AG04450 (cell line): ENCODE data around the gene TTC34. TPM values are rescaled to one million over a fixed set of nuclear protein-coding genes. Genes with fewer than 3 reads are reported as not detected.
"Not testable (repeated sequence)": the region's sequence is repeated elsewhere in the genome, so short reads cannot be mapped to it uniquely, and the experiment has no call there.

Experiments used
- CTCF ChIA-PET: fragments of 300-600, 350-600 bp; formaldehyde crosslinking; extraction: SDS; loops from one replicate; lab custom pipeline; 2022; ENCODE audit warnings: antibody characterized with exemption, inconsistent platforms; lab: Charles Lee
- POLR2A ChIA-PET: fragments of 350-600 bp; formaldehyde crosslinking; extraction: SDS; loops from one replicate; lab custom pipeline; 2021; ENCODE audit warnings: antibody characterized with exemption, inconsistent platforms; lab: Yijun Ruan, JAX
- DNase-seq: peaks from one replicate; pipeline ENCODE4 v3.0.0-alpha.2; 2011; ENCODE audit warnings: low read depth, low spot score
- H3K27ac ChIP-seq: one replicate; pipeline ENCODE4 v1.5.1; 2012; ENCODE audit warnings: low read depth, low read length, control low read depth
- H3K27me3 ChIP-seq: one replicate; pipeline ENCODE4 v1.6.0; 2012; ENCODE audit warnings: low read length; ENCODE audit not compliant: control insufficient read depth, insufficient read depth
- H3K4me3 ChIP-seq: 2 replicates; pipeline ENCODE4 v1.5.1; 2011; ENCODE audit warnings: mild to moderate bottlenecking, low read depth, low read length, control low read depth
- H3K9me3 ChIP-seq: 2 replicates; pipeline ENCODE4 v1.5.1; 2012; ENCODE audit warnings: low read length; ENCODE audit not compliant: control insufficient read depth, insufficient read depth
- polyA plus RNA-seq: library from polyadenylated mRNA; depleted of rRNA; stranded (reverse); fragments of >200 nt; gene quantifications from 2 replicates; pipeline ENCODE4 v1.2.3, GENCODE V29; 2011

TTC34 gene
- polyA plus RNA-seq, 1 experiment, result 0.06 TPM

DNA sequence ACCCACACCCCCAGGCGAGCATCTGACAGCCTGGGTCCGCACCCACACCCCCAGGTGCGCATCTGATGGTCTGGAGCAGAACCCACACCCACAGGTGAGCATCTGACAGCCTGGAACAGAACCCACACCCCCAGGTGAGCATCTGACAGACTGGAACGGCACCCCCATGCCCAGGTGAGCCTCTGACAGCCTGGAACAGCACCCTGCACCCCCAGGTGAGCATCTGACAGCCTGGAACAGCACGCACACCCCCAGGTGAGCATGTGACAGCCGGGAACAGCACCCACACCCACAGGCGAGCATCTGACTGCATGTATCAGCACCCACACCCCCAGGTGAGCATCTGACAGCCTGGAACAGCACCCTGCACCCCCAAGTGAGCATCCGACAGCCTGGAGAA, 115.8 kb downstream of the TTC34 start:
- H3K27ac ChIP-seq, H3K4me3 ChIP-seq, H3K27me3 ChIP-seq, DNase-seq, POLR2A ChIA-PET, CTCF ChIA-PET: not testable (repeated sequence)
- peaks cover 17% of the 10 kb centered on the region for H3K9me3 ChIP-seq

DNA sequence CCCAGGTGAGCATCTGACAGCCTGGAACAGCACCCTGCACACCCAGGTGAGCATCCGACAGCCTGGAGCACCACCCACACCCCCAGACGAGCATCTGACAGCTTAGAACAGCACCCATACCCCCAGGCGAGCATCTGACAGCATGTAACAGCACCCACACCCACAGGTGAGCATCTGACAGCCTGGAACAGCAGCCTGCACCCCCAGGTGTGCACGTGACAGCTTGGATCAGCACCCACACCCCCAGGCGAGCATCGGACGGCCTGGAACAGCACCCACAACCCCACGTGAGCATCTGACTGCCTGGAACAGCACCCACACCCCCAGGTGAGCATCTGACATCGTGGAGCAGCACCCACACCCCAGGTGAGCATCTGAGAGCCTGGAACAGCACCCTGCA, 116.6 kb downstream of the TTC34 start:
- DNase-seq, H3K27ac ChIP-seq, H3K27me3 ChIP-seq, CTCF ChIA-PET, H3K4me3 ChIP-seq, POLR2A ChIA-PET: not testable (repeated sequence)
- peaks cover 17% of the 10 kb centered on the region for H3K9me3 ChIP-seq

GRCh38 chr1:2684000-2684399, 117.5 kb downstream of the TTC34 start:
- POLR2A ChIA-PET, H3K27me3 ChIP-seq, H3K4me3 ChIP-seq, H3K27ac ChIP-seq, DNase-seq, CTCF ChIA-PET: not testable (repeated sequence)
- peaks cover 17% of the 10 kb centered on the region for H3K9me3 ChIP-seq

GRCh38 chr1:2683321-2683741, 118.2 kb downstream of the TTC34 start:
- H3K4me3 ChIP-seq, POLR2A ChIA-PET, H3K27ac ChIP-seq, DNase-seq, CTCF ChIA-PET, H3K27me3 ChIP-seq: not testable (repeated sequence)
- peaks cover 17% of the 10 kb centered on the region for H3K9me3 ChIP-seq

DNA sequence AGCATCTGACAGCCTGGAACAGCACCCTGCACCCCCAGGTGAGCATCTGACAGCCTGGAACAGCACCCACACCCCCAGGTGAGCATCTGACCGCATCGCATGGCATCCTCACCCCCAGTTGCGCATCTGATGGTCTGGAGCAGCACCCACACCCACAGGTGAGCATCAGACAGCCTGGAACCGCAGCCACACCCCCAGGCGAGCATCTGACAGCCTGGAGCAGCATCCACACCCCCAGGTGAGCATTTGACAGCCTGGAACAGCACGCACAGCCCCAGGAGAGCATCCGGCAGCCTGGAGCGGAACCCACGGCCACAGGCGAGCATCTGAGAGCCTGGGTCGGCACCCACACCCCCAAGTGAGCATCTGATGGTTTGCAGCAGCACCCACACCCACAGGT, 118.6 kb downstream of the TTC34 start:
- CTCF ChIA-PET, H3K27ac ChIP-seq, H3K27me3 ChIP-seq, POLR2A ChIA-PET, H3K4me3 ChIP-seq, DNase-seq: not testable (repeated sequence)
- peaks cover 12% of the 10 kb centered on the region for H3K9me3 ChIP-seq

DNA sequence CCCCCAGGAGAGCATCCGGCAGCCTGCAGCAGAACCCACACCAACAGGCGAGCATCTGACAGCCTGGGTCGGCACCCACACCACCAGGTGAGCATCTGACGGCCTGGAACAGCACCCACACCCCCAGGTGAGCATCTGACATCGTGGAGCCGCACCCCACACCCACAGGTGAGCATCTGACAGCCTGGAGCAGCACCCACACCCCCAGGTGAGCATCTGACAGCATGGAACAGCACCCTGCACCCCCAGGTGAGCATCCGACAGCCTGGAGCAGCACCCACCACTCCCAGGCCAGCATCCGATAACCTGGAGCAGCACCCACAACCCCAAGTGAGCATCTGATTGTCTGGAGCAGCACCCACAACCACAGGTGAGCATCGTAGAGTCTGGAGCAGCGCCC, 124.8 kb downstream of the TTC34 start:
- H3K27me3 ChIP-seq, H3K27ac ChIP-seq, H3K9me3 ChIP-seq, DNase-seq, POLR2A ChIA-PET, H3K4me3 ChIP-seq, CTCF ChIA-PET: not testable (repeated sequence)

DNA sequence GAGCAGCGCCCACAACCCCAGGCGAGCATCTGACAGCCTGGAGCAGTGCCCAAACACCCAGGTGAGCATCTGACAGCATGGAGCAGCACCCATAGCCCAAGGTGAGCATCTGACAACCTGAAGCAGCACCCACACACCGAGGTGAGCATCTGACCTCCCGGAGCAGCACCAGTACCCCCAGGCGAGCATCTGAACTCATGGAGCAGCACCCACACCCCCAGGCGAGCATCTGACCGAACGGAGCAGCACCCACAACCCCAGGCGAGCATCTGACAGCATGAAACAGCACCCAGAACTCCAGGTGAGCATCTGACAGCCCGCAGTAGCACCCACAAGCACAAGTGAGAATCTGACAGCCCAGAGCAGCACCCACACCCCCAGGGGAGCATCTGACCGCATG, 129.8 kb downstream of the TTC34 start:
- H3K27me3 ChIP-seq, DNase-seq, POLR2A ChIA-PET, H3K9me3 ChIP-seq, H3K27ac ChIP-seq, H3K4me3 ChIP-seq, CTCF ChIA-PET: not testable (repeated sequence)

- CTCF ChIA-PET, H3K27ac ChIP-seq, H3K4me3 ChIP-seq, H3K27me3 ChIP-seq, DNase-seq, POLR2A ChIA-PET: not testable (repeated sequence)
- peaks cover 20% of the 10 kb centered on the region for H3K9me3 ChIP-seq
Measured at GRCh38 chr1:2659806-2660205, 141.7 kb downstream of the TTC34 start.

DNA sequence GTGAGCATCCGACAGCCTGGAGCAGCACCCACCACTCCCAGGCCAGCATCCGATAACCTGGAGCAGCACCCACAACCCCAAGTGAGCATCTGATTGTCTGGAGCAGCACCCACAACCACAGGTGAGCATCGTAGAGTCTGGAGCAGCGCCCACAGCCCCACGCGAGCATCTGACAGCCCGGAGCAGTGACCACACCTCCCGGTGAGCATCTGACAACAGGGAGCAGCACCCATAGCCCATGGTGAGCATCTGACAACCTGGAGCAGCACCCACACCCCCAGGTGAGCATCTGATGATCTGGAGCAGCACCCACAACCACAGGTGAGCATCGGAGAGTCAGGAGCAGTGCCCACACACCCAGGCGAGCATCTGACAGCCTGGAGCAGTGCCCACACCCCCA, 143.6 kb downstream of the TTC34 start:
- DNase-seq, H3K4me3 ChIP-seq, POLR2A ChIA-PET, CTCF ChIA-PET, H3K27me3 ChIP-seq, H3K27ac ChIP-seq: not testable (repeated sequence)
- peaks cover 39% of the 10 kb centered on the region for H3K9me3 ChIP-seq

- POLR2A ChIA-PET, CTCF ChIA-PET: not testable (repeated sequence)
Measured at GRCh38 chr1:2657124-2657523, 144.4 kb downstream of the TTC34 start.

DNA sequence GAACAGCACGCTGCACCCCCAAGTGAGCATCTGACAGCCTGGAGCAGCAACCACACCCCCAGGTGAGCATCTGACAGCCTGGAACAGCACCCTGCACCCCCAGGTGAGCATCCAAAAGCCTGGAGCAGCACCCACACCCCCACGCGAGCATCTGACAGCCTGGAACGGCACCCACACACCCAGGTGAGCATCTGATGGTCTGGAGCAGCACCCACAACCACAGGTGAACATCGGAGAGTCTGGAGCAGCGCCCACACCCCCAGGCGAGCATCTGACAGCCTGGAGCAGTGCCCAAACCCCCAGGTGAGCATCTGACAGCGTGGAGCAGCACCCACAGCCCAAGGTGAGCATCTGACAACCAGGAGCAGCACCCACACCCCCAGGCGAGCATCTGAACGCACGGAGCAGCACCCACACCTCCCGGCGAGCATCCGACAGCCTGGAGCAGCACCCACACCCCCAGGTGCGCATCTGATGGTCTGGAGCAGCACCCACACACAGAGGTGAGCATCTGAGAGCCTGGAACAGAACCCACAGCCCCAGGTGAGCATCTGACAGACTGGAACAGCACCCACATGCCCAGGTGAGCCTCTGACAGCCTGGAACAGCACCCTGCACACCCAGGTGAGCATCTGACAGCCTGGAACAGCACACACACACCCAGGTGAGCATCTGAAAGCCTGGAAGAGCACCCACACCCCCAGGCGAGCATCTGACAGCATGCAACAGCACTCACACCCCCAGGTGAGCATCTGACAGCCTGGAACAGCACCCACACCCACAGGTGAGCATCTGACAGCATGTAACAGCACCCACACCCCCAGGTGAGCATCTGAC, 145.7 kb downstream of the TTC34 start:
- H3K27me3 ChIP-seq, POLR2A ChIA-PET, CTCF ChIA-PET, H3K27ac ChIP-seq, DNase-seq, H3K4me3 ChIP-seq: not testable (repeated sequence)
- peaks cover 56% of the 10 kb centered on the region for H3K9me3 ChIP-seq

More at GRCh38 chr1:2657124-2657523, 144.4 kb downstream of the TTC34 start:
- DNase-seq, H3K4me3 ChIP-seq, H3K27ac ChIP-seq, H3K27me3 ChIP-seq: not testable (repeated sequence)
- H3K9me3 ChIP-seq, result peaks cover 47% of the 10 kb centered on the region

- not testable (repeated sequence) for H3K4me3 ChIP-seq
Measured at GRCh38 chr1:2654443-2654948, 147.0 kb downstream of the TTC34 start.

More at GRCh38 chr1:2654443-2654948, 147.0 kb downstream of the TTC34 start:
- H3K27ac ChIP-seq, H3K27me3 ChIP-seq, DNase-seq, POLR2A ChIA-PET, CTCF ChIA-PET: not testable (repeated sequence)
- H3K9me3 ChIP-seq, result peaks cover 57% of the 10 kb centered on the region
